Calu3 (cell line): ENCODE data around the gene GRK1. TPM values are rescaled to one million over a fixed set of nuclear protein-coding genes. Genes with fewer than 3 reads are reported as not detected.

Experiments used
- BruUV-seq: library from RNA; stranded (reverse); fragments of 400-500 nt; replicated peaks from 2 replicates; lab custom pipeline; 2021; lab: Mats Ljungman, UMichigan
- CTCF ChIA-PET: fragments of 300-600 bp; sonication (Branson Sonifier 250); formaldehyde crosslinking; loops from one replicate; lab custom pipeline; 2022; ENCODE audit warnings: antibody characterized with exemption; lab: Charles Lee
- DNase-seq: peaks from one replicate; pipeline ENCODE4 v3.0.0; 2022
- H3K27ac Mint-ChIP-seq: one replicate; pipeline ENCODE4 v1.8.0; 2022; ENCODE audit warnings: mixed read lengths; ENCODE audit not compliant: unreplicated experiment
- H3K27me3 Mint-ChIP-seq: one replicate; pipeline ENCODE4 v1.8.0; 2022; ENCODE audit warnings: mixed read lengths; ENCODE audit not compliant: unreplicated experiment
- H3K36me3 Mint-ChIP-seq: one replicate; pipeline ENCODE4 v1.8.0; 2022; ENCODE audit warnings: mild to moderate bottlenecking, moderate library complexity, mixed read lengths; ENCODE audit not compliant: insufficient read depth, unreplicated experiment
- H3K4me1 Mint-ChIP-seq: one replicate; pipeline ENCODE4 v1.8.0; 2022; ENCODE audit warnings: mild to moderate bottlenecking, low read depth, mixed read lengths; ENCODE audit not compliant: unreplicated experiment
- H3K4me3 Mint-ChIP-seq: one replicate; pipeline ENCODE4 v1.8.0; 2022; ENCODE audit warnings: mild to moderate bottlenecking, low read depth, moderate library complexity, mixed read lengths; ENCODE audit not compliant: unreplicated experiment
- H3K9me3 Mint-ChIP-seq: one replicate; pipeline ENCODE4 v1.8.0; 2022; ENCODE audit warnings: low read depth, mixed read lengths; ENCODE audit not compliant: unreplicated experiment
- intact Hi-C: fragments of 100-400 bp; cut with micrococcal nuclease; formaldehyde crosslinking; loops from one replicate; pipeline ENCODE4 v1.10.0; 2022; ENCODE audit not compliant: unreplicated experiment
- total RNA-seq: library from RNA; stranded (reverse); gene quantifications from 2 replicates; pipeline ENCODE4 v1.2.3, GENCODE V29; 2022
- TF ChIP-seq, protein P1 (sequence below): fragments of 200-600 bp; IDR thresholded peaks from one replicate; pipeline ENCODE4 v1.8.0; 2022; ENCODE audit warnings: antibody characterized with exemption; ENCODE audit not compliant: unreplicated experiment

Gene GRK1
- total RNA-seq, 1 experiment from 2014 or later, result not detected

DNA sequence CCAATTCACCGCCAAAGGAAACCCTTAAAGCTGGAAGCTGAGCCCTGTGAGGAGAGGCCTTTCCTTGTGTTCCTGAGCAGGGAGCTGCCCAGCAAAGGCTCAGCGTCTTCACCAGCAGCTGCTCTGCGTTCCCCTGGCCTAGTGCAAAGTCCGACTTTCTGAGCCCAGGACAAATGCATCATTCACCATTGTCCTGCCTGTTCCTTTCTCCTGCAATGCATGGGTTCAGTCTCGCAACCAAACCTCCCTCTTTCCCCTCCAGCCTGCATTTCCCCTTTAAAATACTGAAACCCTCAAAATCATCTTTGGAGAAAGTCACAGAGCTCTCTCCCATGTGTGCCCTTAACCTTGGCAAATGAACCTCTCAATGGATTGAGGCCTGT, 79.1 kb downstream of the GRK1 start:
- CTCF ChIA-PET, result no interaction called here
- Mint-ChIP-seq H3K27me3 (no peaks in the 10 kb centered on the region), H3K27ac (no peak overlapping the region), H3K36me3 (no peaks in the 10 kb centered on the region), H3K4me1 (no peaks in the 10 kb centered on the region), H3K4me3 (no peak overlapping the region), H3K9me3 (no peaks in the 10 kb centered on the region)
- intact Hi-C loops, result no loop called here
- no peak for DNase-seq
- TF ChIP-seq, protein P1, sequence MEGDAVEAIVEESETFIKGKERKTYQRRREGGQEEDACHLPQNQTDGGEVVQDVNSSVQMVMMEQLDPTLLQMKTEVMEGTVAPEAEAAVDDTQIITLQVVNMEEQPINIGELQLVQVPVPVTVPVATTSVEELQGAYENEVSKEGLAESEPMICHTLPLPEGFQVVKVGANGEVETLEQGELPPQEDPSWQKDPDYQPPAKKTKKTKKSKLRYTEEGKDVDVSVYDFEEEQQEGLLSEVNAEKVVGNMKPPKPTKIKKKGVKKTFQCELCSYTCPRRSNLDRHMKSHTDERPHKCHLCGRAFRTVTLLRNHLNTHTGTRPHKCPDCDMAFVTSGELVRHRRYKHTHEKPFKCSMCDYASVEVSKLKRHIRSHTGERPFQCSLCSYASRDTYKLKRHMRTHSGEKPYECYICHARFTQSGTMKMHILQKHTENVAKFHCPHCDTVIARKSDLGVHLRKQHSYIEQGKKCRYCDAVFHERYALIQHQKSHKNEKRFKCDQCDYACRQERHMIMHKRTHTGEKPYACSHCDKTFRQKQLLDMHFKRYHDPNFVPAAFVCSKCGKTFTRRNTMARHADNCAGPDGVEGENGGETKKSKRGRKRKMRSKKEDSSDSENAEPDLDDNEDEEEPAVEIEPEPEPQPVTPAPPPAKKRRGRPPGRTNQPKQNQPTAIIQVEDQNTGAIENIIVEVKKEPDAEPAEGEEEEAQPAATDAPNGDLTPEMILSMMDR, result no peak
- BruUV-seq, result no TSS peak

DNA sequence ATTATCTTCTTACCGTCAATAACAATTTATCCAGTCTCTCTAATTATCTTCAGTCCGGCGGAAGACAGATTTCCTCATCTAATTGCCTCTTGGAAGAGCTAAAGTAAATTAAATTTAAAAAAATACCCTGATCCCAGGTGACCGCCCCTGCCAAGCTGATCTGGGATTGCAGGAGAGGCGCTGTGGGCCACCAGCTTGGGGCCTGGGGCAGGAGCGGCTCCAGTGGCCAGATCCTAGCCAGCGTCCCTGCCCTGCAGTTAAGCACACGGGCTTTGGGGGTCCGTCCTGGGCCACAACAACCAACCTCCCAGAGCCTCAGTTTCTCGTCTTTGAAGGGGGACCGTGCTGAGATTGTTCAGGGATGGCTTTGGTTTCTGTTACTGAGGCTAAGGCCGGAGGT, 79.7 kb downstream of the GRK1 start:
- H3K27ac Mint-ChIP-seq, result no peak overlapping the region
- no peak overlapping the region for H3K4me3 Mint-ChIP-seq
- H3K36me3 Mint-ChIP-seq, result no peaks in the 10 kb centered on the region
- TF ChIP-seq, protein P1, result no peak
- CTCF ChIA-PET, result no interaction called here
- no peak for DNase-seq
- no peaks in the 10 kb centered on the region for H3K9me3 Mint-ChIP-seq
- H3K27me3 Mint-ChIP-seq, result no peaks in the 10 kb centered on the region
- BruUV-seq, result no TSS peak
- intact Hi-C loops, result no loop called here
- no peaks in the 10 kb centered on the region for H3K4me1 Mint-ChIP-seq

DNA sequence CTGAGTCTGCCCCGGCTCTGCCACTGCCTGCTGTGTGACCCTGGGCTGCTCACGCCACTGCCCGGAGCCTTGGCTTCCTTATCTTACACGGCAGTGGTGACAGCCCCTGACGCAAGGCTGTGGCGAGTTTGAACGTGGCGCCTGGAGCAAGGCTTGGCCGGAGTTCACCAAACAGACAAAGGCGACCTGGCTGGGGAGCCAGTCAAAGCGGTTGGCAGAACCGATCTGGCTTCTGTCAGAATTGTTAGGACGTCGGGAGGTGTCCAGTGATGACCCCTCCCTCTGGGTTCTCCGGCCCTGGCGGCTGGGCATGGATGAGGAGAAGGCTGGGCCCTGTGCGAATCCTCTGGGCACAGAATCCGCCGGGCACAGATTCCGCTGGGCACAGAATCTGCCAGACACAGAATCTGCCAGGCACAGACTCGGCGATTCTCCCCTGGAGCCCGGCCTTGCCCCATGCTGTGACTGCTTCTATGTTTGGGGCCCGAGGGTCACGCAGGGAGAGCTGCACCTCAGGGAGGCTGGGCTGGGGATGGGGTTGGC, 80.3 kb downstream of the GRK1 start:
- no peak for DNase-seq
- no peaks in the 10 kb centered on the region for H3K9me3 Mint-ChIP-seq
- no peak overlapping the region for H3K27ac Mint-ChIP-seq
- intact Hi-C loops, result no loop called here
- TF ChIP-seq, protein P1, result no peak
- CTCF ChIA-PET, result no interaction called here
- H3K36me3 Mint-ChIP-seq, result no peaks in the 10 kb centered on the region
- H3K4me3 Mint-ChIP-seq, result no peak overlapping the region
- H3K4me1 Mint-ChIP-seq, result no peaks in the 10 kb centered on the region
- no peaks in the 10 kb centered on the region for H3K27me3 Mint-ChIP-seq
- BruUV-seq, result no TSS peak

DNA sequence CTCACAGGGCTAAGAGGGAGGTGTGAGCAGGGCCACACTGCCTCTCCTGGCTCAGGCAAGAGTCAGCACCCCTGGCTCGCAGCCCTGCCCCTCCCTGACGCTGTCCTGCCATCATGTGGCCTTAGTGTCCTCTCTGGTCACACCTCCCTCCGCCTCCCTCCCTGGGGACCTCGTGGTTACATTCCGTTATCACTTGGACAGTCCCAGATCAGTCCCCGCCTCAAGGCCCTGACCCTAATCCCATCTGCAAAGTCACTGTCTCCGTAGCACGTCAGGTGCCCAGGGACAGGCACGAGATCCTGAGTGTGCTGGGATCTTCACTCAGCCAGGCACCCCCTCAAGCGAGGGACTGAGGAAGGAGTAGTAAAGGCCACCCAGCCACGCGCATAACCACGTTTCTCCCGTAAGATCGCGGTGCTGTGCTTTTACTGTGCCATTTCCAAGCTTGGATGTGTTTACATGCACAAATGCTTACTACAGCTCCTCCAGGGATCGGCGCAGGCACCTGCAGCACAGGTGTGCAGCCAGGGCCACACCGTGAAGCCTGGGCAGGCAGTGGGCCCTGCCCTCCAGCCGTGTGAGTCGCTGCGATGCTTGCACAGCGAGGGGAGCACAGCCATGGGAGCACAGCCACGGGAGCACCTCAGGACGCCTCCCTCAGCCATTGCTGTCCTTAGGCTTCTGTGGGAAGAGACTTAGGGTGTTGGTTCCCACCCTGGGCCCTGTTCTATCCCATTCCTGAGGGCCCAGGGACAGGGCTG, 81.3 kb downstream of the GRK1 start:
- no TSS peak for BruUV-seq
- Mint-ChIP-seq H3K27me3 (no peaks in the 10 kb centered on the region), H3K9me3 (no peaks in the 10 kb centered on the region), H3K36me3 (no peaks in the 10 kb centered on the region), H3K4me3 (no peak overlapping the region), H3K4me1 (no peaks in the 10 kb centered on the region), H3K27ac (no peak overlapping the region)
- no peak for DNase-seq
- CTCF ChIA-PET, result no interaction called here
- intact Hi-C loops, result no loop called here
- TF ChIP-seq, protein P1, result no peak
